Hematopoietic multipotent progenitor cell treated with erythropoietin and hydrocortisone succinate and interleukin-3 and kit ligand, for 6 days (in vitro differentiated cells): ENCODE results near the gene GRAP2.
"Not testable (repeated sequence)": the region's sequence is repeated elsewhere in the genome, so short reads cannot be mapped to it uniquely, and the experiment has no call there.

Source experiments
- DNase-seq: peaks from one replicate; pipeline ENCODE4 v3.0.0-alpha.2; 2015

Gene GRAP2

DNA sequence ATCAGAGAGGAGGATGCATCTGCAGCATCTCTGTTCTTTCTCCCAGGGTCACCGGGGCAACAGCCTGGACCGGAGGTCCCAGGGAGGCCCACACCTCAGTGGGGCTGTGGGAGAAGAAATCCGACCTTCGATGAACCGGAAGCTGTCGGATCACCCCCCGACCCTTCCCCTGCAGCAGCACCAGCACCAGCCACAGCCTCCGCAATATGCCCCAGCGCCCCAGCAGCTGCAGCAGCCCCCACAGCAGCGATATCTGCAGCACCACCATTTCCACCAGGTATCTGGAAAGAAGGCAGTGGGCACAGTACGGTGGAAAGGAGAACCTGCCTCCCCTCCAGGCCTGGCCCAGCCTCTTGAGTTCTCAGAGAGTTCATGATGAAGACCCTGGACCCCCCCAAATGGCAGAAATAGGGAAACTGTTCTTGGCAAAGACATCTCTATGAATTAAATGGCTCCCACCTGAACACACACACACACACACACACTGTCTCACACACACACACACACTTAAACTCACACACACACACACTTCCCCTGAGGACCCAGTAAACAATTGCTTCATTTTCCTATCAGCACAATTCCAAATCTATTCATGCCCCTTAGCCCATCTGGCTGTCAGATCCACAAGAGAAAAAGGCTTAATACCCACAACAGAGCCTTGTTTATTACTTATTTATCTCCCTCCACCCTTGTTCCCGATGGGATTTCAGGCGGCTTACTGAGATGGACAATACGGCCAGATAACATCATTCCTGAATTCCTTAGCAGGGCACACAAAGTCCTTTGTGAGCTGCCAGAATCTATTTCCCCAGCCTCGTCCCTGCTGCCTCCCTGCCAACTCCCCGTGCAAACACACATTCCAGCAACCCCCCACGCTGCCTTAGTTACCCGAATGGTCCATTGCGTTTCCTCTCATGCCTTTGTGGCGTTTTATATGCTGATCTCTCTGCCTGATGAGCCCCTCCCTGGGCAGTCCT is 67.4 kb downstream of the GRAP2 start:
- DNase-seq, result no peak

DNA sequence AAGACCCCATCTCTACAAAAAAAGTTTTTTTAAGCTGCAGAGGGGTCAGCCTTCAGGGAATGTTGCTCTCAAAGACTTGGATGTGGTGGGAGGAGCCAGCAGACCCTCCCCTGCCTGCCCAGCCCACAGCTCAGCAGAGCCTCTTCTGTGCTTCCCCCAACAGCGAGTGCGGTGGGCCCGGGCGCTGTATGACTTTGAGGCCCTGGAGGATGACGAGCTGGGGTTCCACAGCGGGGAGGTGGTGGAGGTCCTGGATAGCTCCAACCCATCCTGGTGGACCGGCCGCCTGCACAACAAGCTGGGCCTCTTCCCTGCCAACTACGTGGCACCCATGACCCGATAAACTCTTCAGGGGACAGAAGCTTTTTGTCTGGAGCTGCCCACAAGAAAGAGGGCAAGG is 69.9 kb downstream of the GRAP2 start:
- DNase-seq, result no peak

DNA sequence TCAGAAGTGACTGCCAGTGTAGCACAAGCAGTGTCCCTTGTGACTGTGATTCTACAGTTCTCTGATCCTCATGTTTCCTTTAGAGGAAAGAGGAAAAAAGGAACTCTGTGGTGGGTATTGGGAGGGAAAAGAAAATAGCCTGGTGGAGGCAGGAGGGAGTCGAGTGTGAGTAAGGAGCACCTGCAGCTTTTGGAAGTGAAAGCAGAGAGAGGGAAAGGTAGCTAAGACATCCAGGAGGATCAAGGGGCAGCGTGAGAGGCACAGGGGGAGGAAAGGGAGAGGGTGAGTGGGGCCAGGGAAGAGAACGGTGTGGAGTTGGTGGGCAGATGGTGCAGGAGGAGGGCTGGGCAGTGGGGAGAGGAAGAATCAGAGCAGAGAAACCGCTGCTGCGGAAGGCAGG is 71.8 kb downstream of the GRAP2 start:
- no peak for DNase-seq

DNA sequence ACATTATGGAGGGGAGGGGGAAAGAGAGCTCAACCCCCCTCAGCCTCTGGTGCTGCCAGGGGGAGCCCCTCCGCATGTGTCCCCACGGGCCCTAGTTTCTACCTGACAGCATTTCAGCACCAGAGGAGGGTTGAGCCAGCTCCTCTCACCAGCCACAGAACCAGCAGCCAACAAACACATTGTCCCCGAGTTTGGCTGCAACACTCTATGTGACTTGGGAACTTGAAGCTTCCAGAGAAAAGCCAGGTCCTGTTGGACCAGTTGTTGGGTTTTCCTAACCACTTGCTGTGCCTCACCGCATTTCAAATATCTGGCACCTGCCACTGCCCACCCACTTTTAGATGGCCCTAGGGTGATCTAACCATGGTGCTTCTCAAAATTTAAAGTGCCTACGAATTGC is 72.8 kb downstream of the GRAP2 start:
- no peak for DNase-seq

DNA sequence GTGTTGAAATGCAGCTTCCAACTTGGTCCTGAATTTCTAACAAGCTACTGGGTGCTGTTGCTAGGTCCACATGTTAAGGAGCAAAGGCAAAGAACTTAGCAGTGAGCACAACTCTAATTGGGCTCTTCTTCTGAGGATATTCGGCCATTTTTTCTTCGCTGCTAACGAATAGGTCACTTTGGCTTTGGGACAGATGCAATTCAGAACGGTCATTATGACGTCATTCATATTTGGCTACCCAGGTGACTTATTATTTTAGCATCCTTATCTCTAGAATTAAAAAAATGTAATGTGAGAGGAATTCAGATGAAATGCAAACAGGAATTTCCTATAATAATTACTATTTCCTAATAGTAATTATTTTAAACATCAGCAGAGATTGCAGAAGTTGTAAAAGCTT is 73.2 kb downstream of the GRAP2 start:
- DNase-seq, result no peak

DNA sequence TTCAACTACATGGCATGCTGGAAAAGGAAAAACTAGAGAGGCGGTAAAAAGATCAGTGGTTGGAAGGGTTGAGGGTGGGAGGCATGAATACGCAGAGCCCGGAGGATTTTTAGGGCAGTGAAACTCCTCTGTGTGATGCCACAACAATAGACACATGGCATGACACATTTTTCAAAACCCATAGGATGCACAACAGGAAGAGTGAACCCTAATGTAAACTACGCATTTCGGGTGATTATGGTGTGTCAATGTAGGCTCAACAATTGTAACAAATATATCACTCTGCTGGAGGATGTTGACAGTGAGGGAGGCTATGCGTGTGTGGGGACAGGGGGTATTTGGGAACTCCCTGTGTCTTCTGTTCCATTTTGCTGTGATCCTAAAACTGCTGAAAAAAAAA is 78.2 kb downstream of the GRAP2 start:
- no peak for DNase-seq

DNA sequence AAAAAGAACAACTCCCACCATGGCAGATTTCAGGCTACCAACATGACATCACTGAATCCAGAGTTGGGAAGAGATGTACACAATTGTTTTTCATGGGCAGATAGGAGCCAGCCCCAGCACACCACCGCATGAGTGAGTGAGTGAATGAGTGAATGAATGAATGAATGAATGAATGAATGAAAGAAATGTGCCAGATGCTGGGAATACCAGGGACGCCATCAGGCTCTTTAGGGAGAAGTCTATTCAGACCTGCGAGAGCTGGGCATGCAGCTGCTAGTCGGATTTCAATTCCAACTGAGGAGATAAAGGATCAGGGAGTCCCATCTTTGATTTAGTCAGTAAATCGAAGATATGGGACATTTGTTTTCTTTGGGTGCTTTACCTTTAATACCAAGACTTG is 78.6 kb downstream of the GRAP2 start:
- no peak for DNase-seq

DNA sequence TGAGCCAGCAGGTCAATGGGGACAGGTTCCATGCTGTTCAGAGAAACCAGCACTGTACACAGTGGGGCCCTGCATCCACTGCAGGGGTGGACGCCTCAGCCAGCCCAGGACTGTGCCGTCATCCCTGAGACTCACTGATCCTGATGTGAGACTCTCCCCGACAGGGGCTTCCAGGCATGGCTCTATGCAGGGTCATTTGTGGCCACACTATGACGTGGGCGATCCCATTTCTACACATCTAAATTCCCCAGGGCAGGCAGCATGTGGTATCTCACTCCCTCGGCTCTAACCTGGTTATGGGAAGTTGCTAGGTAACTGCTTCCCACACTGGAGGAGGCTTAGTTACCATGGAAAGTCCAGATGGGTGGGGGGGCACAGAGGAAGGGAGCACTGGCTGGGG is 79.7 kb downstream of the GRAP2 start:
- no peak for DNase-seq

DNA sequence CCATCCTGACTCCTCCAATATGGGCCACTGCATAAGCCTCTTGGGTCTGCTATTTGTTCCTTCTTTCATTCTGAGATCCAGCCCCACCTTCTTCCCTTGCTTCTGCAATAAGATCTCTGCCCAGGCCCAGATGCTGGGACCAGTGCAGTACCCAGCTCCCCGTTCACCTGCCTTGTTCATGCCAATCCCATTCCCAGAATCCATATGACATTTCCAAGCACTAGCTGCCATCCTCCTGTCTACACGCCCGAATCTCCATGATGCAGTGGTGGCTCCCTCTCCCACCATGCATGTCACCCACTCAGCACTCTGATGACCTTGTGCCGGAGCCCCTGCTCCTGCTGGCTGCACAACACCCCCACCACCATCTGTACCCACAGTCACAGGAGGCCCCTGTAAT is 82.5 kb downstream of the GRAP2 start:
- no peak for DNase-seq

DNA sequence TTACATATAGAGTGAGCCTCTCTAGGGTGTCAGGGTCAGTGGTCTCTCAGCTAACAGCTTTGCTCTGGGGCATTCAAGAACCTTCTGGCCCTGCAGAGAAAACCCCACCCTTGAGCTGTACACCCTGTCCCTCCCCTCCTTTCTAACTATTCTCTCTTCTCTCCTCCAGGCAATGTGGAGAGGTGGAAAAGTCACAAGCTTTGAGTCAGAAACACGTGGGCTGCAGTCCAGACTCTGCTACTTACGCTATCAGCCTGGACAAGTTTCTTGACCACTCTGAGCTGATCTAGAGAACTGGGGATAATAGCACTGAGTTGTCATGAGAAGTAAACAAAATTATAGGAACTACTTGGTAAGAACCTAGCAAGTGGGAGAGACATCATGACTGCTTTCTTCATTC is 83.1 kb downstream of the GRAP2 start:
- no peak for DNase-seq

DNA sequence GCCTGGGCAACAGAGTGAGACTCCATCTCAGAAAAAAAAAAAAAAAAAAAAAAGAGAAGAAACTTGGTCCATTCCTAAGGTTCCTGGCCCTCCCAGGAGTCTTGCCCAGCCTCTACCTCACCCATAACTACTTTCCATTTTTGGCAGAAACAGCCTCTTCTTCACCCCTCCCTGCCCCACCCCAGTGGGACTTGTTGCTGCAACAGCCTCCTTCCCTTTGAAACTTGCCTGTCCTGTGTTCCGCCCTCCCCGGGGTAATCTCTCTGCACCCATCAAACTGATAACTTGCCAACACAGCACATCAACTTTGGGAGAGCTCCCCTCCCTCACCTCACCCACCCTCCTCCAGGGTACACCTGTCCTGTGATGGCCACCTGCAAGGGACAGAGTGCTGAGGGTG is 83.9 kb downstream of the GRAP2 start:
- DNase-seq, result peak; percentile 62

DNA sequence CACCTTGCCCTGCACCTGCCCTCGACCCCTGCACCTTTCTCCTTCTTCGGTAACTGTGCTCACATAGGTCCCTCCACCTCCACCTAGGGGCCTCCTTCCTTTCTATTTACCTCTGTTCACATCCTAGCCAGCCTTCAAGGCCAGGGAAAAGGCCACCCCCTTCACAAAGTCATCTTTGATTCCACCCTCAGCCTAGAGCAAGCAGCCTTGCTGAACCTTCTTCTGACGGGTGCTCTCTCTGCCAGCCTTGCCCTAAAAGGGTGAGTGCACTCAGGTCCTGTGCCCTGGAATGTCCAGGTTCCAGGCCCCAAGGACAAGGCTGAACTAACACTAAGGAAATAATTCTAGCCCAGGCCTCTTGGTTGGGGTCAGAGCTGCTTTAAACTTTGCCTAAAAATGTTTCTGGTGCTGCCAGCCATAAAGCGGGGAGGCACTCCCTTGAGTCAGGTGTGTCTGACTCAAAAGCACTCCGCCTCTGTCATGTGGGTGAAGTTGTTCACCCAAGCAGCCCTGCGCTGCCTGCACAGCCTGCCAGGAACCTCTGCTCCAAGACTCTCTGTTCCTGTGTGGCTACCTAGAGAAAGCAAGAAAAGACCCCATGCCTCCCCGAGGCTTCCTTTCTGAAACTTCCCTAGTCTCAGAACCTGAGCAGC is 84.6 kb downstream of the GRAP2 start:
- no peak for DNase-seq

DNA sequence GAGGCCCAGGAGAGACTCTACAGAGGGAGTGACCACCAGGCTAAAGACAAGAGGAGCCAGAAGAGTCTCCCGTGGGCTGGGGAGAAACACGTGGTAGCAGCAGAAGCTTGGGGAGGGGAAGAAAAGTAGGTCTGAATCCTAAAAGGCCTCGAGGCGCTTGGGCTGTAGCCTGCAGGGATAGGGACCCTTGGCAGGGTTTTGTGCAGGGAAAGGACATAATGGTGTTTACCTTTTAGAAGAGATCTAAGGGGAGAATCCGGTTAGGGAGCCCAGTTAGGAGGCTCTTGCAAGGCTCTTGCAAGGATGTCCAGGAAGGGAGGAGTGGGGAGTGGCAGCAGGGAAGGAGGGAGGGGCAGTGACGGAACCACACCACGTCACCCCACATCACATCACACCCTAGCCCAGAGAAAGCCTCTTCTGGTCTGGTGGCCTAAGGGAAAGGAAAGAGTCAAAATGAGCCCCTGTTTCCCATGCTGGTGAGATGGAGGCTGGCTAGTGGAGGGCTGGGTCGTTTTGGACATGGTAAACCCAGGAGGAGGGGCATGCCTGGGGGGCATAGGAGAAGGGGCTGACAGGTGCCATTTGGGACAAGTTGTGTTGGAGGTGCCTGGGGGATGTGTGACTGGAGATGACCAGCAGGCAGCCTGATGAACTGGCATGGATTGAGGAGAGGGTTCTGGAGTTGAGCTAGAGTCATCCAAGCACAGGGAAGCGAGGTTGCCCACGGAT is 87.7 kb downstream of the GRAP2 start:
- DNase-seq, result no peak

DNA sequence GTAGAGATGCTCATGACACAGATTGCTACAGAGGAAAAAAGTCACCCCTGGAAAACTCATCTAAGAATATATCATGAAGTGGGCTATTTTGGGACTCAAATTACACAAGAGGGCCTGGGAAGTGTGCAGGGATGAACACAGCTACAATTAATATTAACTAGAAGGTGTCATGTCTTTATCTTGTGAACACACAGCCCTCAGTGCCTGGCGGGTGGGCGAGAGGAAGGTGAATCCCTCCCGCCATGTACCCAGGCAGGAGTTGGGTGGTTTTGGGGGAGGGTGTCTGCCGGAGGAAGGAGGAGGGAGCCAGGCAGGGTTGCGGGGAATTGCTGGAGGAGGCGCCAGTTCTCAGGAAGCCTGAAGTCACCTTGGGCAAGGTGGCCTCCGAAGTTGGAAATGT is 88.7 kb downstream of the GRAP2 start:
- DNase-seq, result no peak

DNA sequence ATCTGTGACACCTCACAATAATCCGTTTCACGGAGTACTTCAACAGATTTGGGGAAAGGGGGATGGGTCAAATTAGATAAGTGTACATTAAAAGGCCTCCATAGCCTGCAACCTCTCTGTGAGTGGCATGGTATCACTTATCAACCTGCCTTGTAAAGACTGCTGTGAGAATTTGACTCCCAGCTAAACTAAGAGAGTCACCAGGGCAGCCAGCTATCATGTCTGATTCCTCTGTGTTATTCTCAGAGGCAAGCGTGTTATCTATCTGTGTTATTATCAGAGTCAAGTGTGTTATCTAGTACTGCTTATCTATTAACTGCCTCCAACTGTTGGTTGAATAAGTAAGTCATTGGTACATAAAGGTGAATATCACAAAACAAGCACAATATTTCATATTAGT is 89.8 kb downstream of the GRAP2 start:
- peak; percentile 69 for DNase-seq

DNA sequence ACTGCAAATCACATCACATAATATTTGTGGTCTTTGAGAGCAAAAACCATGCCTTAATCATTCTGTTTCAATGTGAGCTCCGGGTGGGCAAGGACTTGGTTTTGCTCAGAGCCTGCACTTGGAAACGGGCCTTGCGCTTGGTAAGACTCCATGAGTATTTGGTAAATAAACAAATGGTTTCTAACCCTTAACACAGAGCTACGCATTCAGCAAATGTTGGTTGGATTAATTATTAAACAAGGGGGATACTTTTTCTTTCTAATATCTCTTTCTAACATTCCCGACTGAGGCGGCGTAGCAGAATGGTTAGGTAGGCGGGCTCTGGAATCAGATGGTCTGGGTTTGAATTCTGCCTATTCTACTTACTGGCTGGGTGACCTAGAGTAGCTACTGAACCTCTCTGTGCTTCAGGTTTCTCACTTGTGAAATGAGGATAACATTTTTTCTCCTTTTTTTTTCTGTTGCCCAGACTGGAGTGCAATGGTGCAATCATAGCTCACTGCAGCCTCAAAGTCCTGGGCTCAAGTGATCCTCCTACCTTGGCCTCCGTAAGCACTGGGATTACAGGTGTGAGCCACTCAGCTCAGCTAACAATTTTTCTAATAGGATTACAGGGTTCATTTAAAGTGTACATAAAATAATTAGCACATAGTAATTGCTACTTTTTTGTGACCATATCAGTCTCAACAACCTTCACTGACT is 90.4 kb downstream of the GRAP2 start:
- no peak for DNase-seq

DNA sequence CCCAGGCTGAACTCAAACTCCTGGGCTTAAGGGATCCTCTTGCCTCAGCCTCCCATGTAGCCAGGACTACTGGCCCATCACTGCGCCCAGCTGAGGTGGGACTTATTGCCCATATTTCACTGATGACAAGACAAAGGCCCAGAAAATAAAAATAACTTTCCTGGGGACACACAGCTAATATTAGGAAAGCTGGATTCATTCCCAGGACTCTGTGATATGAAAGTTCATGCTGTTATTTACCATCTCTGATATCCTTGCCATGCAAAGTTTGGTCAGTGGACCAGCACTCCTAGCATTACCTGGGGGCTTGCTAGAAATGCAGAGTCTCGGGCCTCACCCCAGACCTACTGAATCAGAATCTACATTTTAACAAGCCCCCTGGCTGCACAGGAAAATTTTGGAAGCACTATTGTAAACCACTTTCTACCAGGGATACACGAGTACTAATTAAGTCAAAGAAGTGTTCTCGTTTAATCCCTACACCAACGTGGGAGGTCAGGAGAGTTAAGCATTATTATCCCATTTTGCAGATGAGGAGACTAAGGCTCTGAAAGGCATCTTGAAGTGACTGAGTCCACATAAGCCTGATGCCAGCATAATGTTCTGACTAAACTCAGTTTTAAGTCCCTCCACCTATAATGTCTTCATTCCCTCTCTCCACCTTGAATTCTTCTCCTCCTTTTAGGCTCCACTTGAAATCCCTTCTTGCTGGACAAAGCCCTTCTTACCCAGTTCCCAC is 91.4 kb downstream of the GRAP2 start:
- DNase-seq, result no peak

DNA sequence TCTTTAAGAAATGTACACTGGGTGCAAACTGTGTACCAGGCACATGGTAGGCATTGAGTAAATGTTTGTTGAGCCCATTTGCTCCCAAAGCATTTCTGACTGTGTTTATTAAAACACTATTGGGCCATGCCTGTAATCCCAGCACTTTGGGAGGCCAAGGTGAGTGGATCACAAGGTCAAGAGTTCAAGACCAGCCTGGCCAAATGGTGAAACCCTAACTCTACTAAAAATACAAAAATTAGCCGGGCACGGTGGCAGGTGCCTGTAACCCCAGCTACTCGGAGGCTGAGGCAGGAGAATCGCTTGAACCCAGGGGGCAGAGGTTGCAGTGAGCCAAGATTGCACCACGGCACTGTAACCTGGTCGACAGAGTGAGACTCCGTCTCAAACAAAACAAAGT is 92.0 kb downstream of the GRAP2 start:
- DNase-seq, result not testable (repeated sequence)

DNA sequence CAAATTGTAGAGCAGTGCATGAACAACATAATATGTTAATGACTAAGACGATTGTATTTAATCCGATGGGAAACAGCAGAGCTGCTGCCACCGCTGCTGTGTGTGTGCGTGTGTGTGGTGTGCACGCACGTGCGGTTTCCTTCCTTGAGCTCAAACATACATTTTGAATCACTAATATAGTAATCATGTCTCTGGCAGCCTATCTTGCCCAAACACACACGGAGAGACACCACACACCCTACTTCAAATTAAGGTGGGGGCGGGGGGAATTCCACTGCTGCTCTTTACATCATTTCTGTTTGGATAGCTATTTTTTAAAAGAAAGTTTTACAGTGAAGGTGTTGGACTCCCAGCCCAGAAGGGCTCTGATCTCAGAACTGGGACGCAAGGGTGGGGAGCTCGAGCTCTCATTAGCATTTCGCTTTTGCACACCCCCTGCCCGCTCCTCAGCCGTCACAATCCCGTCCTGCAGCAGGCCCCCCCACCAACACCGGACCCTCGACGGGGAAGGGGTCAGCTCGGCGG is 93.2 kb downstream of the GRAP2 start:
- peak; percentile 96 for DNase-seq

DNA sequence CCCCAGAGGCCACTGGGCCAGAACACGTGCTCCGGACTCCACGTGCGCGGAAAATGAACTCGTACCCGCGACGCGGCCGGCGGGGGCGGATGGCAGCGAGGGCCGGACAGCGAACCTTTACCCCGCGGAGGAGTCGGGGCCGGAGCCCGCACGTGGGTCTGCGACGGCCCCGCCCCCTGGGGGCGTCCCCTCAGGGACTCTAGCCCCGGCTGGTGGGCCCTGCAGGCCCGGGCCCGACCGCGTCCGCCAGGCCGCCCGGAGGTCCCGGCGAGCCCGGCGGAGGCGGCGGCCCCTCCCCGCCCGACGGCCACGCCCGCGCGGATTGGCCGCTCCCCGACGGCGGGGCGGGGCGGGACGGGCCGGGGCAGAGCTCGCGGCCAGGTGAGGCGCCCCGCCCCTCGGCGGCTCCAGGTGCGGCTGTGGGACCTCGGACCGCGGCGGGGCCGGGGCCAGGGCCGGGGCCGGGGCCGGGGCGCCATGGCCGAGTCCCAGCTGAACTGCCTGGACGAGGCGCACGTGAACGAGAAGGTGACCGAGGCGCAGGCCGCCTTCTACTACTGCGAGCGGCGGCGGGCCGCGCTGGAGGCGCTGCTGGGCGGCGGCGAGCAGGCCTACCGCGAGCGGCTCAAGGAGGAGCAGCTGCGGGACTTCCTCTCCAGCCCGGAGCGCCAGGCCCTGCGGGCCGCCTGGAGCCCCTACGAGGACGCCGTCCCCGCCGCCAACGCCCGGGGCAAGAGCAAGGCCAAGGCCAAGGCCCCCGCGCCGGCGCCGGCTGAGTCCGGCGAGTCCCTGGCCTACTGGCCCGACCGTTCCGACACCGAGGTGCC is 93.9 kb downstream of the GRAP2 start, which contains the start of gene FAM83F:
Gene FAM83F (plus strand): TSS at position 389 of the 827 bp plus-strand sequence. CDS start 89 bp downstream, at position 478.
- peak; percentile 72 for DNase-seq
